HEK293 (cell line): ENCODE results near the gene FAM184A.

ENCODE experiments used
- CTCF ChIA-PET: fragments of 350-600 bp; formaldehyde crosslinking; extraction: SDS; loops from one replicate; lab custom pipeline; 2021; ENCODE audit warnings: antibody characterized with exemption; lab: Yijun Ruan, JAX
- POLR2A ChIA-PET: fragments of 300-600 bp; formaldehyde crosslinking; extraction: SDS; loops from one replicate; lab custom pipeline; 2020; ENCODE audit warnings: antibody characterized with exemption, inconsistent platforms; lab: Yijun Ruan, JAX
- H3K27ac ChIP-seq: fragments of 200-500 bp; sonication (Bioruptor generic); 2 replicates; pipeline ENCODE4 v1.5.1; 2014; ENCODE audit warnings: low read depth, low read length, control low read depth, inconsistent platforms; ENCODE audit errors: extremely low read depth
- H3K36me3 ChIP-seq, 2 experiments: fragments of 200-500 bp in 1 of 2; sonication (Bioruptor generic) in 1 of 2; 1 replicate in 1 of 2; 2 replicates in 1 of 2; pipeline ENCODE4 v1.5.1; 2014 to 2017; ENCODE audit warnings: inconsistent platforms in 2 of 2, low read length in 2 of 2; ENCODE audit not compliant: control insufficient read depth in 2 of 2, insufficient read depth in 1 of 2
- H3K4me1 ChIP-seq: fragments of 200-500 bp; sonication (Bioruptor generic); 2 replicates; pipeline ENCODE4 v1.5.1; 2014; ENCODE audit warnings: mild to moderate bottlenecking, low read length, inconsistent platforms; ENCODE audit not compliant: control insufficient read depth, insufficient read depth
- H3K4me3 ChIP-seq: 2 replicates; pipeline ENCODE4 v1.5.1; 2011; ENCODE audit warnings: low read depth, mild to moderate bottlenecking, control low read depth, low read length, moderate library complexity
- H3K9me3 ChIP-seq: fragments of 200-500 bp; sonication (Bioruptor generic); 2 replicates; pipeline ENCODE4 v1.5.1; 2014; ENCODE audit warnings: low read depth, low read length, inconsistent platforms; ENCODE audit not compliant: control insufficient read depth, insufficient read depth
- EGR2 ChIP-seq: fragments of 450-650 bp; formaldehyde crosslinking; IDR thresholded peaks from 2 replicates; pipeline ENCODE4 v1.5.1; 2016; ENCODE audit warnings: low read depth, missing biosample characterization, missing genetic modification characterization
- MEIS1 ChIP-seq: sonication (generic); formaldehyde crosslinking; IDR thresholded peaks from 2 replicates; pipeline ENCODE4 v1.8.1; 2022; ENCODE audit warnings: missing genetic modification reagents, mild to moderate bottlenecking, borderline replicate concordance
- YY2 ChIP-seq: fragments of 450-650 bp; formaldehyde crosslinking; IDR thresholded peaks from 2 replicates; pipeline ENCODE4 v1.5.1; 2016; ENCODE audit warnings: missing biosample characterization, missing genetic modification characterization
- ZBTB1 ChIP-seq: fragments of 450-650 bp; formaldehyde crosslinking; IDR thresholded peaks from 2 replicates; pipeline ENCODE4 v1.5.1; 2016; ENCODE audit warnings: missing biosample characterization, missing genetic modification characterization
- ZBTB20 ChIP-seq: fragments of 450-650 bp; formaldehyde crosslinking; IDR thresholded peaks from 2 replicates; pipeline ENCODE4 v1.5.1; 2016; ENCODE audit warnings: missing biosample characterization, missing genetic modification characterization
- ZFP3 ChIP-seq: fragments of 450-650 bp; formaldehyde crosslinking; IDR thresholded peaks from 2 replicates; pipeline ENCODE4 v1.5.1; 2016; ENCODE audit warnings: low read depth, missing biosample characterization, missing genetic modification characterization
- ZFP37 ChIP-seq: fragments of 450-650 bp; formaldehyde crosslinking; IDR thresholded peaks from 2 replicates; pipeline ENCODE4 v1.5.1; 2016; ENCODE audit warnings: missing biosample characterization, missing genetic modification characterization
- ZNF155 ChIP-seq: fragments of 450-650 bp; formaldehyde crosslinking; IDR thresholded peaks from 2 replicates; pipeline ENCODE4 v1.5.1; 2016; ENCODE audit warnings: missing biosample characterization, missing genetic modification characterization
- ZNF184 ChIP-seq: fragments of 450-650 bp; IDR thresholded peaks from 2 replicates; pipeline ENCODE4 v1.5.1; 2018; ENCODE audit warnings: missing biosample characterization, mild to moderate bottlenecking, missing genetic modification characterization
- ZNF391 ChIP-seq: fragments of 450-650 bp; formaldehyde crosslinking; IDR thresholded peaks from 2 replicates; pipeline ENCODE4 v1.5.1; 2016; ENCODE audit warnings: low read depth, missing biosample characterization, missing genetic modification characterization, borderline replicate concordance
- ZNF521 ChIP-seq: fragments of 450-650 bp; formaldehyde crosslinking; IDR thresholded peaks from 2 replicates; pipeline ENCODE4 v1.5.1; 2017; ENCODE audit warnings: missing biosample characterization, mild to moderate bottlenecking, missing genetic modification characterization
- ZNF555 ChIP-seq: fragments of 450-650 bp; formaldehyde crosslinking; conservative IDR thresholded peaks from 2 replicates; pipeline ENCODE4 v1.5.1; 2017; ENCODE audit warnings: missing biosample characterization, mild to moderate bottlenecking, missing genetic modification characterization, inconsistent platforms
- ZNF560 ChIP-seq: fragments of 450-650 bp; formaldehyde crosslinking; IDR thresholded peaks from 2 replicates; pipeline ENCODE4 v1.5.1; 2017; ENCODE audit warnings: missing biosample characterization, missing genetic modification characterization, borderline replicate concordance
- ZNF707 ChIP-seq: fragments of 450-650 bp; formaldehyde crosslinking; IDR thresholded peaks from 2 replicates; pipeline ENCODE4 v1.5.1; 2016; ENCODE audit warnings: missing biosample characterization, missing genetic modification characterization
- ZNF747 ChIP-seq: fragments of 450-650 bp; formaldehyde crosslinking; IDR thresholded peaks from 2 replicates; pipeline ENCODE4 v1.5.1; 2016; ENCODE audit warnings: missing biosample characterization, missing genetic modification characterization
- ZNF777 ChIP-seq: fragments of 450-650 bp; formaldehyde crosslinking; IDR thresholded peaks from 2 replicates; pipeline ENCODE4 v1.5.1; 2017; ENCODE audit warnings: missing biosample characterization, missing genetic modification characterization, borderline replicate concordance
- ZSCAN16 ChIP-seq: fragments of 450-650 bp; formaldehyde crosslinking; IDR thresholded peaks from 2 replicates; pipeline ENCODE4 v1.5.1; 2016; ENCODE audit warnings: missing biosample characterization, missing genetic modification characterization
- TF ChIP-seq, protein P1 (sequence below): fragments of 450-650 bp; formaldehyde crosslinking; IDR thresholded peaks from 2 replicates; pipeline ENCODE4 v1.5.1; 2016; ENCODE audit warnings: missing biosample characterization, missing genetic modification characterization
- TF ChIP-seq, protein P2 (sequence below): fragments of 450-650 bp; formaldehyde crosslinking; IDR thresholded peaks from 2 replicates; pipeline ENCODE4 v1.5.1; 2017; ENCODE audit warnings: missing biosample characterization, missing genetic modification characterization
- TF ChIP-seq, protein P3 (sequence below): fragments of 450-650 bp; formaldehyde crosslinking; IDR thresholded peaks from 2 replicates; pipeline ENCODE4 v1.5.1; 2016; ENCODE audit warnings: missing biosample characterization, missing genetic modification characterization
- TF ChIP-seq, protein P4 (sequence below): fragments of 450-650 bp; formaldehyde crosslinking; IDR thresholded peaks from 2 replicates; pipeline ENCODE4 v1.5.1; 2016; ENCODE audit warnings: missing biosample characterization, missing genetic modification characterization
- TF ChIP-seq, protein P5 (sequence below): fragments of 450-650 bp; formaldehyde crosslinking; IDR thresholded peaks from 2 replicates; pipeline ENCODE4 v1.5.1; 2017; ENCODE audit warnings: missing biosample characterization, missing genetic modification characterization

FAM184A gene

DNA sequence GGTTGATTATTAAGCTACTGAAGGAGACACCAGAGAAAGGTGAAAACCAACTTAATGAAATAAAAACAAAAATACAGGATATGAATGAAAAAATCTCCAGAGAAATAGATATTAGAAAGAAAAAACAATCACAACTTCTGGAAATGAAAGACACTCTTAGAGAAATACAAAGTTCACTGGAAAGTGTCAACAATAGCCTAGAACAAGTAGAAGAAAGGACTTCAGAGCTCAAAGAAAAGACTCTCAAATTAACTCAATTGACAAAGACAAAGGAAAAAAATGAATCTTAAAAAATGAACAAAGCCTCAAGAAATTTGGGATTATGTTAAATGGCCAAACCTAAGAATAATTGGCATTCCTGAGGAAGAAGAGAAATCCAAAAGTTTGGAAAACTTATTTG lies 133.2 kb downstream of the FAM184A start:
- Histone ChIP-seq H3K4me3 (no peak overlapping the region), H3K9me3 (no peaks in the 10 kb centered on the region), H3K27ac (no peak overlapping the region), H3K4me1 (no peaks in the 10 kb centered on the region), H3K36me3 (no peaks in the 10 kb centered on the region)
- ChIA-PET POLR2A (no interaction called here), CTCF (interaction anchor here (0.7 kb wide), 1 partner anchor 399 kb away, joined by 5 read pairs; no protein-coding TSS in a partner anchor)
- no peak for TF ChIP-seq ZNF560 (tag by site-specific recombination)

DNA sequence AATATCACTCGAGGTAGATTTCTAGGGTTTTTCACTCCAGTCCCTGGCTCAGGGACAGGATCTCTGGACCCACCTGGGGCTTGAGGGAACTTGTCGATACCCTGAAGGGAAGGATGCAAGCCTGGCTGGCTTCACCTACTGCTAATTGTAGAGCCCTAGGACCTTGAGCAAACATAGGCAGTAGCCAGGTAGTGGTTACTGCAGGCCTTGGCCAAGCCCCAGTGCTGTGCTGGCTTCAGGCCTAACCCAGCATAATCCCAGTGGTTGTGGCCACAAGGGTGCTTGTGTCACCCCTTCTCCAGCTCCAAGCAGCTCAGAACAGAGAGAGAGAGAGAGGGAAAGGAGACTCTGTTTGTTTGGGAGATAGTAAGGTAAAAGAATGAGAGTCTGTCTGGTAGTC lies 137.7 kb downstream of the FAM184A start:
- Histone ChIP-seq H3K4me3 (no peak overlapping the region), H3K27ac (no peak overlapping the region), H3K4me1 (no peaks in the 10 kb centered on the region), H3K9me3 (no peaks in the 10 kb centered on the region), H3K36me3 (peaks cover 0 to 6% of the 10 kb centered on the region in 2 experiments; a peak in 1 of 3 replicates)
- no peak for TF ChIP-seq ZNF747 (tag by site-specific recombination)
- TF ChIP-seq ZNF707 (tag by site-specific recombination): no peak
- TF ChIP-seq, protein P1, sequence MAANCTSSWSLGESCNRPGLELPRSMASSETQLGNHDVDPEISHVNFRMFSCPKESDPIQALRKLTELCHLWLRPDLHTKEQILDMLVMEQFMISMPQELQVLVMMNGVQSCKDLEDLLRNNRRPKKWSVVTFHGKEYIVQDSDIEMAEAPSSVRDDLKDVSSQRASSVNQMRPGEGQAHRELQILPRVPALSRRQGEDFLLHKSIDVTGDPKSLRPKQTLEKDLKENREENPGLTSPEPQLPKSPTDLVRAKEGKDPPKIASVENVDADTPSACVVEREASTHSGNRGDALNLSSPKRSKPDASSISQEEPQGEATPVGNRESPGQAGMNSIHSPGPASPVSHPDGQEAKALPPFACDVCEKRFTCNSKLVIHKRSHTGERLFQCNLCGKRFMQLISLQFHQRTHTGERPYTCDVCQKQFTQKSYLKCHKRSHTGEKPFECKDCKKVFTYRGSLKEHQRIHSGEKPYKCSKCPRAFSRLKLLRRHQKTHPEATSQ: no peak
- no peak for TF ChIP-seq ZFP3 (tag by site-specific recombination)
- TF ChIP-seq ZBTB1 (tag by site-specific recombination): no peak
- TF ChIP-seq MEIS1 (CRISPR knock-in tag): no peak
- TF ChIP-seq ZNF184 (tag by site-specific recombination): no peak
- no peak for TF ChIP-seq YY2 (tag by site-specific recombination)
- no peak for TF ChIP-seq ZBTB20 (tag by site-specific recombination)
- no peak for TF ChIP-seq ZNF391 (tag by site-specific recombination)
- no peak for TF ChIP-seq ZNF521 (tag by site-specific recombination)
- no peak for TF ChIP-seq ZNF777 (tag by site-specific recombination)
- CTCF ChIA-PET: no interaction called here
- POLR2A ChIA-PET: no interaction called here

DNA sequence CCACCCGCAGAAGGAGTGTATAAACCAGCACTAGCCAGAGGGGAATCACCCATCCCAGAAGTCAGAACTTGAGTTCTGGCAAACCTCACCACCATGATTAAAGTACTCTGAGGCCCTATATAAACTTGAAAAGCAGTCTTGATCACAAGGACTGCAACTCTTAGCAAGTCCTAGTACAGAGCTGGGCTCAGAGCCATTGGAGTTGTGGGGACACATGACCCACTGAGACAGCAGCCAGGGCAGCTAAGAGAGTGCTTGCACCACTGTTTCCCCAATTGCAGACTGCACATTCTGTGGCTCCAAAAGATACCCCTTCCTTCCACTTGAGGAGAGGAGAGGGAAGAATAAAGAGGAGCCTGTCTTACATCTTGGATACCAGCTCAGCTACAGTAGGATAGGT lies 138.8 kb downstream of the FAM184A start:
- Histone ChIP-seq H3K4me3 (no peak overlapping the region), H3K36me3 (peaks cover 0 to 6% of the 10 kb centered on the region in 2 experiments; a peak in 1 of 3 replicates), H3K27ac (no peak overlapping the region), H3K4me1 (no peaks in the 10 kb centered on the region), H3K9me3 (no peaks in the 10 kb centered on the region)
- CTCF ChIA-PET: no interaction called here
- POLR2A ChIA-PET: no interaction called here
- TF ChIP-seq ZNF555 (tag by site-specific recombination) (no peak), EGR2 (tag by site-specific recombination) (no peak), ZSCAN16 (tag by site-specific recombination) (no peak), ZNF155 (tag by site-specific recombination) (no peak), ZFP37 (tag by site-specific recombination) (no peak)
- TF ChIP-seq, protein P2, sequence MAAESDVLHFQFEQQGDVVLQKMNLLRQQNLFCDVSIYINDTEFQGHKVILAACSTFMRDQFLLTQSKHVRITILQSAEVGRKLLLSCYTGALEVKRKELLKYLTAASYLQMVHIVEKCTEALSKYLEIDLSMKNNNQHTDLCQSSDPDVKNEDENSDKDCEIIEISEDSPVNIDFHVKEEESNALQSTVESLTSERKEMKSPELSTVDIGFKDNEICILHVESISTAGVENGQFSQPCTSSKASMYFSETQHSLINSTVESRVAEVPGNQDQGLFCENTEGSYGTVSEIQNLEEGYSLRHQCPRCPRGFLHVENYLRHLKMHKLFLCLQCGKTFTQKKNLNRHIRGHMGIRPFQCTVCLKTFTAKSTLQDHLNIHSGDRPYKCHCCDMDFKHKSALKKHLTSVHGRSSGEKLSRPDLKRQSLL (tag by site-specific recombination): no peak
- TF ChIP-seq, protein P3, sequence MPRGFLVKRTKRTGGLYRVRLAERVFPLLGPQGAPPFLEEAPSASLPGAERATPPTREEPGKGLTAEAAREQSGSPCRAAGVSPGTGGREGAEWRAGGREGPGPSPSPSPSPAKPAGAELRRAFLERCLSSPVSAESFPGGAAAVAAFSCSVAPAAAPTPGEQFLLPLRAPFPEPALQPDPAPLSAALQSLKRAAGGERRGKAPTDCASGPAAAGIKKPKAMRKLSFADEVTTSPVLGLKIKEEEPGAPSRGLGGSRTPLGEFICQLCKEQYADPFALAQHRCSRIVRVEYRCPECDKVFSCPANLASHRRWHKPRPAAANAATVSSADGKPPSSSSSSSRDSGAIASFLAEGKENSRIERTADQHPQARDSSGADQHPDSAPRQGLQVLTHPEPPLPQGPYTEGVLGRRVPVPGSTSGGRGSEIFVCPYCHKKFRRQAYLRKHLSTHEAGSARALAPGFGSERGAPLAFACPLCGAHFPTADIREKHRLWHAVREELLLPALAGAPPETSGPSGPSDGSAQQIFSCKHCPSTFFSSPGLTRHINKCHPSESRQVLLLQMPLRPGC (tag by site-specific recombination): no peak
- TF ChIP-seq, protein P4, sequence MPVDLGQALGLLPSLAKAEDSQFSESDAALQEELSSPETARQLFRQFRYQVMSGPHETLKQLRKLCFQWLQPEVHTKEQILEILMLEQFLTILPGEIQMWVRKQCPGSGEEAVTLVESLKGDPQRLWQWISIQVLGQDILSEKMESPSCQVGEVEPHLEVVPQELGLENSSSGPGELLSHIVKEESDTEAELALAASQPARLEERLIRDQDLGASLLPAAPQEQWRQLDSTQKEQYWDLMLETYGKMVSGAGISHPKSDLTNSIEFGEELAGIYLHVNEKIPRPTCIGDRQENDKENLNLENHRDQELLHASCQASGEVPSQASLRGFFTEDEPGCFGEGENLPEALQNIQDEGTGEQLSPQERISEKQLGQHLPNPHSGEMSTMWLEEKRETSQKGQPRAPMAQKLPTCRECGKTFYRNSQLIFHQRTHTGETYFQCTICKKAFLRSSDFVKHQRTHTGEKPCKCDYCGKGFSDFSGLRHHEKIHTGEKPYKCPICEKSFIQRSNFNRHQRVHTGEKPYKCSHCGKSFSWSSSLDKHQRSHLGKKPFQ (tag by site-specific recombination): no peak
- TF ChIP-seq, protein P5, sequence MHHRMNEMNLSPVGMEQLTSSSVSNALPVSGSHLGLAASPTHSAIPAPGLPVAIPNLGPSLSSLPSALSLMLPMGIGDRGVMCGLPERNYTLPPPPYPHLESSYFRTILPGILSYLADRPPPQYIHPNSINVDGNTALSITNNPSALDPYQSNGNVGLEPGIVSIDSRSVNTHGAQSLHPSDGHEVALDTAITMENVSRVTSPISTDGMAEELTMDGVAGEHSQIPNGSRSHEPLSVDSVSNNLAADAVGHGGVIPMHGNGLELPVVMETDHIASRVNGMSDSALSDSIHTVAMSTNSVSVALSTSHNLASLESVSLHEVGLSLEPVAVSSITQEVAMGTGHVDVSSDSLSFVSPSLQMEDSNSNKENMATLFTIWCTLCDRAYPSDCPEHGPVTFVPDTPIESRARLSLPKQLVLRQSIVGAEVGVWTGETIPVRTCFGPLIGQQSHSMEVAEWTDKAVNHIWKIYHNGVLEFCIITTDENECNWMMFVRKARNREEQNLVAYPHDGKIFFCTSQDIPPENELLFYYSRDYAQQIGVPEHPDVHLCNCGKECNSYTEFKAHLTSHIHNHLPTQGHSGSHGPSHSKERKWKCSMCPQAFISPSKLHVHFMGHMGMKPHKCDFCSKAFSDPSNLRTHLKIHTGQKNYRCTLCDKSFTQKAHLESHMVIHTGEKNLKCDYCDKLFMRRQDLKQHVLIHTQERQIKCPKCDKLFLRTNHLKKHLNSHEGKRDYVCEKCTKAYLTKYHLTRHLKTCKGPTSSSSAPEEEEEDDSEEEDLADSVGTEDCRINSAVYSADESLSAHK: no peak
